Measurements from ENCODE around the gene ZFP28.

DNA sequence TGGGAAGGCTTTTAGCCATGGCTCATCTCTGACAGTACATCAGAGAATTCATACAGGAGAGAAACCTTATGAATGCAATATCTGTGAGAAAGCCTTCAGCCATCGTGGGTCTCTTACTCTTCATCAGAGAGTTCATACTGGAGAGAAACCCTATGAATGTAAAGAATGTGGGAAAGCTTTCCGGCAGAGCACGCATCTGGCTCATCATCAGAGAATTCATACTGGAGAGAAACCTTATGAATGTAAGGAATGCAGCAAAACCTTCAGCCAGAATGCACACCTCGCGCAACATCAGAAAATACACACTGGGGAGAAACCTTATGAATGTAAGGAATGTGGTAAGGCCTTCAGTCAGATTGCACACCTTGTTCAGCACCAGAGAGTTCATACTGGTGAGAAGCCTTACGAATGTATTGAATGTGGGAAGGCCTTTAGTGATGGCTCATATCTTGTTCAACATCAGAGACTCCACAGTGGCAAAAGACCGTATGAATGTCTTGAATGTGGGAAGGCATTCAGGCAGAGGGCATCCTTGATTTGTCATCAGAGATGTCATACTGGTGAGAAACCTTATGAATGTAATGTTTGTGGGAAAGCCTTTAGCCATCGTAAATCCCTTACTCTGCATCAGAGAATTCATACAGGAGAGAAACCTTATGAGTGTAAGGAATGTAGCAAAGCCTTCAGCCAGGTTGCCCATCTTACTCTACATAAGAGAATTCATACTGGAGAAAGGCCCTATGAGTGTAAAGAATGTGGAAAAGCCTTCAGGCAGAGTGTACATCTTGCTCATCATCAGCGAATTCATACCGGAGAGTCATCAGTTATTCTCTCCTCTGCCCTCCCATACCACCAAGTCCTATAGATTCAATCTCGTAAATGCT is 39.2 kb downstream of the ZFP28 start:
- TF ChIP-seq, protein P1, sequence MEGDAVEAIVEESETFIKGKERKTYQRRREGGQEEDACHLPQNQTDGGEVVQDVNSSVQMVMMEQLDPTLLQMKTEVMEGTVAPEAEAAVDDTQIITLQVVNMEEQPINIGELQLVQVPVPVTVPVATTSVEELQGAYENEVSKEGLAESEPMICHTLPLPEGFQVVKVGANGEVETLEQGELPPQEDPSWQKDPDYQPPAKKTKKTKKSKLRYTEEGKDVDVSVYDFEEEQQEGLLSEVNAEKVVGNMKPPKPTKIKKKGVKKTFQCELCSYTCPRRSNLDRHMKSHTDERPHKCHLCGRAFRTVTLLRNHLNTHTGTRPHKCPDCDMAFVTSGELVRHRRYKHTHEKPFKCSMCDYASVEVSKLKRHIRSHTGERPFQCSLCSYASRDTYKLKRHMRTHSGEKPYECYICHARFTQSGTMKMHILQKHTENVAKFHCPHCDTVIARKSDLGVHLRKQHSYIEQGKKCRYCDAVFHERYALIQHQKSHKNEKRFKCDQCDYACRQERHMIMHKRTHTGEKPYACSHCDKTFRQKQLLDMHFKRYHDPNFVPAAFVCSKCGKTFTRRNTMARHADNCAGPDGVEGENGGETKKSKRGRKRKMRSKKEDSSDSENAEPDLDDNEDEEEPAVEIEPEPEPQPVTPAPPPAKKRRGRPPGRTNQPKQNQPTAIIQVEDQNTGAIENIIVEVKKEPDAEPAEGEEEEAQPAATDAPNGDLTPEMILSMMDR (IDR thresholded peaks at IDR 0.05; ENCODE audit: low read depth, low read length, poor library complexity, severe bottlenecking), result no peak
- no peak for TF ChIP-seq EZH2phosphoT487 (IDR thresholded peaks at IDR 0.05; ENCODE audit: borderline replicate concordance, low read length)
